Fibroblast of villous mesenchyme (primary cell): Measurements from ENCODE around the gene SAFB. TPM values are rescaled to one million over a fixed set of nuclear protein-coding genes. Genes with fewer than 3 reads are reported as not detected.

Experiments
- DNase-seq: peaks from one replicate; pipeline ENCODE4 v3.0.0-alpha.2; 2010; ENCODE audit warnings: low read depth
- H3K4me3 ChIP-seq: 2 replicates; pipeline ENCODE4 v1.5.1; 2011; ENCODE audit warnings: low read depth, mild to moderate bottlenecking, low read length
- CTCF ChIP-seq: IDR thresholded peaks from 2 replicates; pipeline ENCODE4 v1.5.1; 2012; ENCODE audit warnings: low read depth, mild to moderate bottlenecking, low read length; ENCODE audit not compliant: insufficient read depth
- total RNA-seq: library from RNA; depleted of rRNA; stranded (reverse); fragments of >200 nt; gene quantifications from 2 replicates; pipeline ENCODE4 v1.2.3, GENCODE V29; 2012

The SAFB gene
- total RNA-seq, 1 donor: 40.6 TPM

- DNase-seq: no peak
- no peak for TF ChIP-seq CTCF
- H3K4me3 ChIP-seq: no peak overlapping the region
These were observed 22.5 kb downstream of the SAFB start for GRCh38 chr19:5645409-5645808.

DNA sequence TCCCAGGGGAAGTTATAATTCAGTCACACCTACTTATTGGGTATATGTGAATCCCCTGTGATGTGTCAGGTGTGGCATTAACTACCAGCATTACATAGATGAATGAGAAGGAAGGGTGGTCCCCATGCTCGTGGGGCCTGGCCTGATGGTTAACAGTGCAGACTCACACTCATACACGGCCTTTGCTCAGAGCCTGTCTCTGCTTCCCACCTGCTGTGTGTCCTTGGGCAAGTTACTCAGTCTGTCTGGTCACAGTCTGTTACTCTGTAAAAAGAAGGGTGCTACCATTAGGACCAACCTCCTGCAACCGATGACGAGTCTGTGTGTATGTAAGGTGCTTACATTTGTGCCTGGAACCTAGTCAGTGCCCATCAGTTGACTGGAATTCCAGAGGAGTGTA is 23.8 kb downstream of the SAFB start:
- DNase-seq: no peak
- no peak overlapping the region for H3K4me3 ChIP-seq
- TF ChIP-seq CTCF: no peak

GRCh38 chr19:5648464-5648863 is 25.6 kb downstream of the SAFB start:
- no peak for DNase-seq
- no peak overlapping the region for H3K4me3 ChIP-seq
- no peak for TF ChIP-seq CTCF

GRCh38 chr19:5651361-5651760 is 28.5 kb downstream of the SAFB start:
- no peak overlapping the region for H3K4me3 ChIP-seq
- DNase-seq: no peak
- TF ChIP-seq CTCF: no peak

DNA sequence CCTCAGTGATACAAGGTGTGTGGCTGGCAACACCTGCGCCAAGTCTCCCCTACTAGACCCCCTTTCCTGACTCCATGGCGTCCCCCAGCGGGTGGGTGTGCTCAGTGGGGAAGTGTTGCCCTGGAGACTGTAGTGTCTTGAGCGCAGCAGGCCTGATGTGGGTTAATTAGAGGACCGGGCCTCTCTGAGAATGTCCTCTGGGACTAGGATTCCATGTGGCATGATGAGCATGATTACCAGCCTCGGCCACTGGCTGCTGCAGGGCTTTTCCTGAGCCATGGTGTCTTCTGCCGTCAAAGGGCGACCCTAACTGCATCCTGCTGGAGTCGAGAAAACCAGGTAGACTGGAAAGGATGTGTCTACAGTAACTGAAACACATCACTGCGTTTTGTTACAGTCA is 29.4 kb downstream of the SAFB start:
- DNase-seq: no peak
- no peak overlapping the region for H3K4me3 ChIP-seq

GRCh38 chr19:5654931-5655330 is 32.0 kb downstream of the SAFB start:
- DNase-seq: no peak
- no peak for TF ChIP-seq CTCF
- no peak overlapping the region for H3K4me3 ChIP-seq

More for the DNA sequence above, 29.4 kb downstream of the SAFB start:
- no peak for TF ChIP-seq CTCF

GRCh38 chr19:5655412-5655811 is 32.5 kb downstream of the SAFB start:
- DNase-seq: no peak
- no peak overlapping the region for H3K4me3 ChIP-seq
- TF ChIP-seq CTCF: no peak
